Activated naive CD4-positive, alpha-beta T cell treated with anti-CD3 and anti-CD28 coated beads, Interleukin-2, amount 50 U/mL, for 72 hours (primary cell): Measurements from ENCODE around the gene TAS2R60. TPM values are rescaled to one million over a fixed set of nuclear protein-coding genes. Genes with fewer than 3 reads are reported as not detected.
"Not testable (repeated sequence)": the region's sequence is repeated elsewhere in the genome, so short reads cannot be mapped to it uniquely, and the experiment has no call there.

Source experiments
- ATAC-seq, 2 donors: fragments of 150-1000 bp; cut with Tn5 transposase; 2 replicates each; pipeline ENCODE4 v1.10.0; 2021; ENCODE audit warnings: mild to moderate bottlenecking in 2 of 2, moderate library complexity in 2 of 2
- DNase-seq, 2 donors: peaks; one replicate each; pipeline ENCODE4 v3.0.0; 2021 to 2022; ENCODE audit warnings: low spot score in 2 of 2
- H3K27ac Mint-ChIP-seq, 2 donors: one replicate each; pipeline ENCODE4 v1.8.0; 2022; ENCODE audit warnings: mild to moderate bottlenecking in 2 of 2, mixed read lengths in 2 of 2
- H3K36me3 Mint-ChIP-seq, 2 donors: one replicate each; pipeline ENCODE4 v1.8.0; 2022; ENCODE audit warnings: mixed read lengths in 2 of 2
- H3K9me3 Mint-ChIP-seq, 2 donors: one replicate each; pipeline ENCODE4 v1.8.0; 2022; ENCODE audit warnings: mixed read lengths in 2 of 2
- total RNA-seq, 2 donors: library from RNA; stranded (reverse); gene quantifications; one replicate each; pipeline ENCODE4 v1.2.3, GENCODE V29; 2022

Gene TAS2R60
- total RNA-seq, 2 donors from 2014 or later = not detected

DNA sequence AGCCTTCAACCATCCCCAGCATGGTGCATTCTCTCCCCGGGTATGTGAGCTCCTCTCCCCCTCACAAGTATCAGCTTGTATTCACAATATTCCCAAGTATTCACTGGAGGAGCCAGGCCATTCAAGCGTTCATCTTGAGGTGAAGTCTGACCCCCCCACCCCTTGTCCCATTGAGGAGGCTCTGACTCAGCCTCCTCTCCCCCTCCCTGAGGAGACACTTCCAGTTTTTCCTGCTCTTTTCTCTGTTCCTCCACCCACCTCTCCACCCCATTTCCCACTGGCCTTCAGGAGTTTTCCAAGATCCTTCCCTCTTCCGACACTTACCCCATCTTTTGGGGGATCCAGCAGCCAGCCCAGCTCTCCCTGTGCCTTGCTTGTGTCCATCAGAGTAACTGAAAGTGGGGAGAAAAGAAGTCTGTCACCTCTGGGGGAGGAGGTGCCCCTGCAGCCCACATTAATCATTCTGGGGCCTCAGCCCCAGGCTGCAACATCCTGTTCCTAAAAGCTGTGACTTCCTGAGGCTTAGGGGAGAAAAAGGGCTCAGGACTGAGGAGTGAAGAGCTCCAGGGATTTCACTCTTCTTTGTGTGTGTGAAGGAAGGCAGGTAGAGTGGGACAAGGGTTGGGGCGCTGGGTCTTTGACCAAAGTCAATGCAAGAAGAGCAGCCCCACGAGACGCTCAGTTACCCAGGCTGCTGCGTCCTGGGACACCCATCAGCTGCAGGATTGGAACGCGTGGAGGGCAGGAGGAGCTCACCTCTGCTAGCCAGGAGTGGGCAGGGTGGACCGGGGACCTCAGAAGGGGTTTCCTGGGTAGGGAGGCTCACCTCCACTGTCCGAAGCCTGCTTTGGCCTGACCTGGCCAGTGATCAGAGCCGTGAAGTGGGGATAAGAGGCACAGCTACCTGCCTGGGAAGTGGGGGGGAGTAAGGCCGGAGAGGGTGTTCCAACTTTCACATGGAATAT, 35.7 kb upstream of the TAS2R60 start:
- no peaks in the 10 kb centered on the region for H3K9me3 Mint-ChIP-seq
- no peaks in the 10 kb centered on the region for H3K36me3 Mint-ChIP-seq
- peak; percentile 65 to 67 for ATAC-seq
- no peak for DNase-seq
- peak overlapping the region in 1 of 2 donors; percentile 67 for H3K27ac Mint-ChIP-seq

DNA sequence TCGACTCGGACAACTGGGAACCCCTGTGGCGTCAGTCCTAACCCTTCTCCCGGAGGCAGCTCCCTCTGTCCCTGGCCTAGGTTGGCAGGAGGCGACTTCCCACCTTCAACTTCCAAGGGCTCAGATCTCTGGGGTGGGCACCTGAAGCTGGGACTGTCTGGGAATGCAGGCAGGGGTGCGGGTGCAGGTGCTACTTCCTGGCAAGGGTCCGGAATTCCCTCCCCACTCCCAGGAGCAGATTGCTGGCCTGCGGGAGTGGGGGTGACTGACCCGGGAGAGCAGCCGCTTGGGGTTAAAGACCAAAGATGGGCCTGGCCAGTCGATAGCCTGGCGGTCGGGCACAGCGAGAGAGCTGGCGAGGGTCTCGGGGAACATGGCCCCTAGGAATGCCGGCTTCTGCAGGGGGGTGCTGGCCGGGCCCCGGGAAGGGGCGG, 35.0 kb upstream of the TAS2R60 start:
- no peak for DNase-seq
- Mint-ChIP-seq H3K9me3 (no peaks in the 10 kb centered on the region), H3K27ac (peak overlapping the region in 1 of 2 donors; percentile 67), H3K36me3 (no peaks in the 10 kb centered on the region)
- ATAC-seq = peak; percentile 26 to 37

DNA sequence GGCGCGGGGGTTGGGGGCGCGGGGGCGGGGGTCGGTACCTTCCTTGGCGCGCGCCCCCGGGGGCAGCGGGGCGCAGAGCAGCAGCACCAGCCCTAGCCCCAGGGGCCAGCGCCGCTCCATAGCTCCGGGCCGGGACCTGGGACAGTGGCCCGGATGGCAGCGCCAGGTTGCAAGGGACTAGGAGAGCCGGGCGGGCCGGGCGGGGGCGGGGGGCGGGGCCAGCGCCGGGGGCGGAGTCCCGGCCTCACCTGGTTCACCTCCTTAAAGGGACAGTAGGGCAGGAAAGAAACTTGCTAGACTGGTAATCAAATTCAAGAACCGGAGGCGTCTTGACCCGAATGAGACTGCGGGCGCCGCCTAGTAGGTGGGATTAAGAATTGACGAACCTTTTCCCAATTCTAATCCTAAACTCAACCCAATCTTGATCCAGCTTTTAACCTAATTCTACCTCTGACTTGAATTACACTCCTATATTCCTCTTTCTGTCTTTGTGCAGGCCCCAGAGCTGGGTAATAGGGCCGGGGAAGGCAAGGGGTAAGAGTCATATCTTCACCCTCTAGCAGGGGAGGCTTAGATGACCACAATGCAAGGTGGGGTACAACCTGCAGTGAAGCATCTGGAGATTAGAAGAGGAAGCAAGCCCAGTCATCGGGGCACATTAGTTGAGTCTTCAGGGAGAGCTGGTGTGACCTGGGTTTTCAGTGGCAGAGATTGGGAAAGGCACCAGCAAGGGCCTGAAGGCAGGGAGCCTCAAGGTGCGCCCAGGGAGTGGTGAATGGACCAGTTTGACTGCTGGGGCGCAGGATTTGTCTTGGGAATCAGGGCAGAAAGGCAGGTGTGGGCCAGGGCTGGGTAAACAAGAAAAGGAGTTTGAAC, 34.3 kb upstream of the TAS2R60 start, which contains the start of gene EPHA1:
TSS of gene EPHA1 (minus strand) at position 171 of the 876 bp plus-strand sequence. CDS start at position 120, 51 bp downstream.
- DNase-seq = no peak

DNA sequence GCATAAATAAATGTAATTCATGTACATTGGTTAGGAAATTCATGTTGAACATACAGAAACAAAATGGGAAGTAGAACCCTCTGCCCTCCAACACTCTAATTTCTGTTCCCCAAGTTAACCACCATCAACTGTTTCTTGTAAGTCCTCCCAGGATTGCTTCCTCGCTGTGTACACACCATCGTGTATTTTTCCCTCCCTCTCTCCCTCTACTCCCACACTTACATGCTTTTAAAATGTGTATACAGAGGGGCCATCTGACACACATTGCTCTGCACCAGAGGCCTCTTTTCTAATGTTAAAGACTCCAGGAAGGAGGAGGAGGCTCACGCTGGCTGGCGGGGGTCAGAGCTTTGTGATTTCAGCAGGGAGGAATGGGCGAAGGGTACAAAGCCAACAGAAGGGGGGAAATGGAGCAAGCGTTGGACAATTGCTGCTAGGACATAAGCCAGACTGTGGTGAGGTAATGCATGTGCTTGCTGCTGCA, 32.7 kb upstream of the TAS2R60 start:
- Mint-ChIP-seq H3K9me3 (no peaks in the 10 kb centered on the region), H3K36me3 (no peaks in the 10 kb centered on the region), H3K27ac (no peak overlapping the region)
- ATAC-seq (no peak), DNase-seq (no peak)

More for the DNA sequence above, 34.3 kb upstream of the TAS2R60 start, which contains the start of gene EPHA1:
- ATAC-seq = peak; percentile 67 to 73
- peak within 1 kb of the TSS; percentile 47 to 67 for H3K27ac Mint-ChIP-seq
- no peaks in the 10 kb centered on the region for H3K36me3 Mint-ChIP-seq
- no peaks in the 10 kb centered on the region for H3K9me3 Mint-ChIP-seq

DNA sequence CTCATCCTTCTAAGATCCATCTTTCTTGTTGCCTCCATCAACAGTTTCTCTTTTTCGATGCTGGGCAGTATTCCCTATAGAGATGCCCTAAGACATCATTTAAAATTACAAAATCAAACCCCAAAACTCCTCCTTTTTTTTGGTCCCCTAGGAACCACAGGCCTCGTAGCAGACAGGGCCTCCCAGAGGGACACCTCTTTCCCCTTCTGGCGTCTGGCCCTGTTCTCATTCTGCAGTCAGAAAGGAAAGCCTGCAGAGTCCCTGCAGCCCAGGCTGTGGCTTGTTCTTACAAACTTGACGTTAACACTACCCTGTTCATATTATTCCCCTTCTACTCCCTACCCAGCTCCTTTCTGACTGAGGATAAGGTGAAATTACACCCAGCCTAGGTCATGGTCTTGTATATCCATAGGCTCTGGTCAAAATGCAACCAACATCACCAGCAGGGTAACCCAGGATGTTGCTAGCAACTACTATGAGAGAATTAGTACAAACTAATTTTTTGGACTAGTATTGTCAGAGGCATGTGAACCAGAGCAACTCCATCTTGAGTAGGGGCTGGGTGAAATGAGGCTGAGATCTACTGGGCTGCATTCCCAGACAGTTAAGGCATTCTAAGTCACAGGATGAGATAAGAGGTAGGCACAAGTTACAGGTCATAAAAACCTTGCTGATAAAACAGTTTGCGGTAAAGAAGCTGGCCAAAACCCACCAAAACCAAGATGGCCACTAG, 31.1 kb upstream of the TAS2R60 start:
- Mint-ChIP-seq H3K9me3 (no peaks in the 10 kb centered on the region), H3K36me3 (no peaks in the 10 kb centered on the region), H3K27ac (peak overlapping the region in 1 of 2 donors; percentile 47)
- DNase-seq = no peak
- no peak for ATAC-seq

DNA sequence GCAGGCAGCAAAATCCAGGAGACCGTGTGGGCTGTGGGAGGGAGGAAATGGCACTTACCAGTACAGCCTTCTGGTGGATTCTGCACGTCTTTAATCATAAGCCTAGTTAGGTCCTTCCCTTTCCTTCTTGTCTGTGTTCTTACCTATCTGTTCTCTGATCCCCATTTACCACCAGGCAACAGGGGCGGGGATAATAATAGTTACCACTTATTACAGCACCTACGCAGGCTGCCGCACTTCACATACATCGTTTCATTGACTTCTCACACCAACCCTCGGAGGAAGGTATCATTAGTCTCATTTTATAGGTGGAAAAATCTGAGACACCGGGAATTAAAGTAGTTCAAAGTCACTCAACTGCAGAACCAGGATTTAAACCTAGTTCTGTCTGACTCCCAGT, 30.1 kb upstream of the TAS2R60 start:
- H3K9me3 Mint-ChIP-seq = no peaks in the 10 kb centered on the region
- no peaks in the 10 kb centered on the region for H3K36me3 Mint-ChIP-seq
- ATAC-seq (no peak), DNase-seq (no peak)
- H3K27ac Mint-ChIP-seq = no peak overlapping the region

DNA sequence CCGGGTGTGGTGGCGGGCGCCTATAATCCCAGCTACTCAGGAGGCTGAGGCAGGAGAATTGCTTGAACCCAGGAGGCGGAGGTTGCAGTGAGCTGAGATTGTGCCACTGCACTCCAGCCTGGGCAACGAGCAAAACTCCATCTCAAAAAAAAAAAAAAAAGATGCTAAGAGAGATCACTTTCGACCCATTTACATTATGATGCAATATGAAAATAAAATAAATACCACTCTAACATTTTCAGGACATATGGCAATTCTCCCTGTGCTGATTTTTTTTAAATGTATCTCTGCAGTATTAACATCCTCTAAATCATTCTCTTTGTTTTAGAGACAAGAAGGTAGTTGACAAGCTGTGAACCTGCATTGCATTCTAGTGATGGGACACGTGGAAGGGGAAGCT, 28.0 kb upstream of the TAS2R60 start:
- H3K27ac Mint-ChIP-seq, H3K9me3 Mint-ChIP-seq, H3K36me3 Mint-ChIP-seq, DNase-seq, ATAC-seq: not testable (repeated sequence)

DNA sequence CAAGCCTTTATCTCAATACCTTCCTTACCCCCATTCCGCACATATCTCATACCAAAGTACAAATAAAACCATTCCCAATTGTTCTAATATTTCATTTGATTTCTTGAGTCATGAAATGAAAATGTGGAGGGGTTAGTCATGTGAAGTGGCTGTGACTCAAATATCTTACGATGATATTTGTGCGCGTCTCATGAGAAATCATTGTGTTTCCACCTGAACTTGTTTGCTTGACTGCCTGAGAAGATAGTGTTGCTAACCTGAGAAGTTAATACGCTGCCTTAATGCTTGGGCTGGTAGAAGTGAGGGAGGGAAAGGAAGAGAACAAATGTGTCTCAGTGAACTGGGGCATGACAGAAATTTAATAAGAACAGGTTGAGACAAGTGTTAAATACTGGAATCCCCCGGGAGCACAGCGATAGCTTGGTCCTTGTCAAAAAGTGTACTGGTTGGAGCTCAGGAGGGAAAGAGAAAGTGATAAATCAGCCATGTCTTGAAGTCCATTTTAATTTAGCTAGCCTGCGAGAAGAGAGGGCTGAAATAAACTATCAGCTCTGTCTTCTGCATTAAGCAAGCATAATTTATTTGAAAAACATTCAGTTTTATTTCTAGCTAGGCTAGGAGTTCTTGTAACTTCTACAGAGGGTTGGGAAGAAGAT, 27.4 kb upstream of the TAS2R60 start:
- ATAC-seq (no peak), DNase-seq (no peak)
- Mint-ChIP-seq H3K36me3 (no peaks in the 10 kb centered on the region), H3K9me3 (no peaks in the 10 kb centered on the region), H3K27ac (no peak overlapping the region)

DNA sequence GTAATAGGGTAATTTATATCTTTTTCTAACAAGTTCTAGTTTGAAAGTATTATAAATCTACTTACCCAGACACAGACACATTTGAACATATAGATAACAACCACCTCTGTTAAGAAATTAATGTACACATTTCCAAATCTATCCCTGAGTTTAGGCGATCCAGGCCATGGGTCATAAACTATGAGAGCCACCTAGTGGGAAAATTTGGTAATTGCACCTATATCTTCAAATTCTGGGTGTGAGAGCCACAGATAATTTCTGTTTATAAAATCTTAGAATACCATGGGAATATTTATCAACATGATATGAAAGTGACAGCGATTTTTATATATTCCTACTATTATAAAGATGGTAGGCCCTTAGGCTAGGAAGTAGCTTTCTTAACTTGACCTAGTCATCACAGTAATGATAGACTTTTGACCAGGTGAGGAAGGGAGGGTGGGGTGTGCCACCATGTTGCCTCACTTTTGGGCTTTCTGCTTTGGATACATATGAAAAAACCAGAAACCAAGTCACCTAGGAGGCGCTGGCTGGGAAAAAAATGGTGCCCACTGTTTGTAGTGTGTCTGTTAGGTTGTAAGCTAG, 26.6 kb upstream of the TAS2R60 start:
- H3K36me3 Mint-ChIP-seq = no peaks in the 10 kb centered on the region
- DNase-seq (no peak), ATAC-seq (peak; percentile 59 to 60)
- H3K9me3 Mint-ChIP-seq = no peaks in the 10 kb centered on the region
- no peak overlapping the region for H3K27ac Mint-ChIP-seq

DNA sequence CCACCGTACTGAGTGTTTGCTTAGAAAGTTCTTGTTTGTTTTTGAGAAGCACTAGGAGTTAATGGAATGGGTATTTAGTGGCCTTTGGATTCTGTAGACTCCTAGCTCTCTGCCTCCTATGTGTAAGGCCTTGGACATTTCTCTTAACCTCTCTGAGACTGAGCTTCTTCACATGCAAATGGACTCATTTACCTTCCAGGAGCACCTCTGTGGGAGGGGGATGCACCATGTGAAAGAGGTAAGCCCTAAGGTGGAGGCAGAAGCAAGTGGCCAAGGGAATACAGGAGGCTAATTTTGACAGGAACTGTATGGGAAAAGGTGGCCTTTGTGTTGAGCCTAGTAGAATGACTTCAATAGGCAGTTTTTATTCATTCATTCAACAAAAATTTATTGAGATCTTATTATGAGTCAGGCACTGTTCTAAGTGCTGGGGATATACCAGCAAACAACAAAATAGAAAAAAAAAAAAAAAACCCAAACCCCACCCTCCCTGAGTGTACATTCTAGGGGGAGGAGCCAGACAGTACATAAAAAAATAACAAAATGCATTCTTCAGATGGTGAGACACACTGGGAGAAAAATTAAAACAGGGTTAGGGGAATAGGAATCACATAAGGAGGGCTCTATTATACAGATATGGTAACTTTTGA, 25.4 kb upstream of the TAS2R60 start:
- no peaks in the 10 kb centered on the region for H3K9me3 Mint-ChIP-seq
- H3K36me3 Mint-ChIP-seq = no peaks in the 10 kb centered on the region
- ATAC-seq = peak in 1 of 2 donors; percentile 68

DNA sequence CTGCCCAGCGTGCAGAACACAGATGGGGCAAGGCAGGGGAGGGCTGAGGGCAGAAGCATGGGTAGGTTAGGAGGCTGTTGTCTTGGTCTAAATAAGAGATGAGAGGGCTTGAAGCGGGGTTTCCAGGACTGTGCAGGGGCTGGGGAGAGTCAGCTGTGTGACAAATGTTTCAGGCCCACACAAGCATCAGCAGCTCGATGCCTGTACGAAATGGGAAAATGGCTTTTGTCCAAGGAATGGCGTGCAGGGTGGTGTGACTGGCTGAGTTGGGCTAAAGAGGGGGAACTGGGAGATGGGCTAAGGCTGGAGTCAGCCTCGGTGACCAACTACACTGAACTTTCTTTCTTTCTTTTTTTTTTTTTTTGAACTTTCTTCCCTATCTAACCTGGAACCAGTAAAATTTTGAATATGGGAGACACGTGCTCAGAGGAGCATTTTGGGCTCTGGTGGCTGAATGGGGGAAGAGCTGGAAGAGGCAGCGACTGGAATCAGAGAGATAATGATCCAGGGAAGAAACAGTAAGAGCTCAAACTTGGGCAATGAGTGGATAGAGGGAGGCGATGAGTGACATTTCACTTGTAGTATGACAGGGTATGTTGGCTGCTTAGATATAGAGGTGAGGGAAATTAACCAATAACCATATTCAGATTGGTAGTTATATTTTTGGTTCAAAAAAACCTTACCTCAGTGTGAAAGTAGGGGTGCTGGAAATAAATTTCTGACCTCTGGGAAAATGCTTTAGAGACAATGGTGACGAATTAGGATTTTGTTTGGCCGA, 24.4 kb upstream of the TAS2R60 start:
- Mint-ChIP-seq H3K9me3 (no peaks in the 10 kb centered on the region), H3K27ac (peak overlapping the region in 1 of 2 donors; percentile 7), H3K36me3 (no peaks in the 10 kb centered on the region)
- peak in 1 of 2 donors; percentile 6 for ATAC-seq
- DNase-seq = no peak

More for the DNA sequence above, 25.4 kb upstream of the TAS2R60 start:
- H3K27ac Mint-ChIP-seq = peak overlapping the region in 1 of 2 donors; percentile 72
- no peak for DNase-seq

DNA sequence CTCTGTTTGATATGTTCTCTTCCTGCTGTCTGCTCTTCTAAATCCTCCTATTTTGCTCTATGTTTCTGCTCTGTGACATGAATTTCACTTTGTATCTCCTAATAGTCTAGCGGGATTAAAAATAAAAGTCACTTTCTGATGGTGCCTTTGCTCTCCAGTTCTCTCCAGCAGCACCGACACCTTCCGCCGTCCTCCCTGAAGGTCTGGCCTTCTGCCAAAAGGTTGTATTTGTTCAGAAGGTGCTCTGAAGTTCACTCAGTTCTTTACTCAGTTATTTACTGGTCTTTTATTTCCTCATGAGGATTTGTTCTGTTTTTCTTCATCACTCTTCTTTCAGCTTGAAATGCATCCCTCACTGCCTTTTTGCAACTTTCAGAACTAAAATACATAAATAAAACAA, 23.4 kb upstream of the TAS2R60 start:
- DNase-seq (no peak), ATAC-seq (no peak)
- no peaks in the 10 kb centered on the region for H3K9me3 Mint-ChIP-seq
- H3K27ac Mint-ChIP-seq = peak overlapping the region in 1 of 2 donors; percentile 1
- no peaks in the 10 kb centered on the region for H3K36me3 Mint-ChIP-seq

DNA sequence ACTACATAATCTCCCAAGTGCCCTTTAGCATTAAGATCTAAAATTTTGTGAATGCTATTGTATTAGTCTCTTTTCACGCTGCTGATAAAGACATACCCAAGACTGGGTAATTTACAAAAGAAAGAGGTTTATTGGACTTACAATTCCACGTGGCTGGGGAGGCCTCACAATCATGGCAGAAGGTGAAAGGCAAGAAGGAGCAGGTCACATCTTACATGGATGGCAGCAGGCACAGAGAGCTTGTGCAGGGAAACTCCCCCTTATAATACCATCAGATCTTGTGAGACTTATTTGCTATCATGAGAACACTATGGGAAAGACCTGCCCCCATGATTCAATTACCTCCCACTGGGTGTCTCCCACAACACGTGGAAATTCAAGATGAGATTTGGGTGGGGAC, 22.6 kb upstream of the TAS2R60 start:
- H3K9me3 Mint-ChIP-seq, H3K36me3 Mint-ChIP-seq, H3K27ac Mint-ChIP-seq, ATAC-seq, DNase-seq: not testable (repeated sequence)

DNA sequence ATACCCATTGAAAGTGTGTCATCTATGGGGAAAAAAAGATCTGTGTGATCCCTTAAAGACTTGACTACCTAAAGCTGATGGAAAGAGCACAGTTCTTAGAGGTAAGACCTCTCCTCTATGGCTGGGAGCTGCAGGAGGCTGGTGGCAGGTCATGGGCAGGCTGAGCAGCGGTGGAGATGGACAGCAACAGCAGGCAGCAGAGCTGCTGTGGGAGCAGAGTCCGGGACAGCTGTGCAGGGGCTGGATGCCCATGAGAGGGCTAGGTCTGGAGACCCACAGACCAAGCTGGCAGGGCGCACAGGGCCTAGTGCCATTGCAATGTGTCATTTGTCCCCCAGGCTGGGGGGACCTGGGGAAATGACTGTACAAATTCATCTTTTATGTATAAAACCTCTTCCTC, 21.2 kb upstream of the TAS2R60 start:
- ATAC-seq (no peak), DNase-seq (no peak)
- H3K9me3 Mint-ChIP-seq = no peaks in the 10 kb centered on the region
- H3K36me3 Mint-ChIP-seq = no peaks in the 10 kb centered on the region
- H3K27ac Mint-ChIP-seq = no peak overlapping the region
